Testis (tissue), 2 donors: ENCODE measurements around the gene NCAPD3.

Experiments
- CTCF ChIP-seq, 3 experiments: fragments of 450-650 bp in 2 of 3; fragments of 200-600 bp in 1 of 3; sonication (generic) in 1 of 3; IDR thresholded peaks; one replicate each; pipeline ENCODE4 v1.5.1; 2016 to 2019; ENCODE audit warnings: antibody characterized with exemption in 3 of 3, mild to moderate bottlenecking in 2 of 3, moderate library complexity in 1 of 3
- POLR2A ChIP-seq: fragments of 450-650 bp; IDR thresholded peaks from one replicate; pipeline ENCODE4 v1.6.1; 2017; ENCODE audit warnings: antibody characterized with exemption, mild to moderate bottlenecking, moderate library complexity

DNA sequence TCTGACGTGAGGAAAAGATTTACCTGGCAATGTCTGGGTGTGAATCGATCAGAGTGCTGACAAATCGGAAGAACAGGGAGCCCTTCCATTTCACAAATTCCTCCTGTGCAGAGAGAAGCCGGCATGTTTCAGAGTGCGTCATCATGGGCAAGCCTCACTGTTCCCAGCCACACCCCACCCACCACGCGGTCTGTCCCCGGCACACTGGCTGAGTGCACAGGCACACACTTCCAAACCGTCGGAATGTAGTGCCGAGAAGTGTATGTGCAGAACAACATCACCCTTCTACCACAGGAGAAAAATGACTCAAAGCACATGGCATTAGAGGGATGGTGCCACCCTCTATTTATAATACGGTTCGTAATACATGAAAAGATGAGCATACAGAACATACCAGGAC is 47.5 kb downstream of the NCAPD3 start:
- TF ChIP-seq CTCF (IDR thresholded peaks at IDR 0.05) (no peak), POLR2A (no peak)
